Measurements from ENCODE around the gene COL24A1. TPM values are rescaled to one million over a fixed set of nuclear protein-coding genes. Genes with fewer than 3 reads are reported as not detected.
A peak's percentile ranks its signal among the peaks of the same experiment; 100 is the strongest.
"Not testable (repeated sequence)": the region's sequence is repeated elsewhere in the genome, so short reads cannot be mapped to it uniquely, and the experiment has no call there.

The COL24A1 gene
- total RNA-seq, 1 donor from 2014 or later = 6.1 TPM

DNA sequence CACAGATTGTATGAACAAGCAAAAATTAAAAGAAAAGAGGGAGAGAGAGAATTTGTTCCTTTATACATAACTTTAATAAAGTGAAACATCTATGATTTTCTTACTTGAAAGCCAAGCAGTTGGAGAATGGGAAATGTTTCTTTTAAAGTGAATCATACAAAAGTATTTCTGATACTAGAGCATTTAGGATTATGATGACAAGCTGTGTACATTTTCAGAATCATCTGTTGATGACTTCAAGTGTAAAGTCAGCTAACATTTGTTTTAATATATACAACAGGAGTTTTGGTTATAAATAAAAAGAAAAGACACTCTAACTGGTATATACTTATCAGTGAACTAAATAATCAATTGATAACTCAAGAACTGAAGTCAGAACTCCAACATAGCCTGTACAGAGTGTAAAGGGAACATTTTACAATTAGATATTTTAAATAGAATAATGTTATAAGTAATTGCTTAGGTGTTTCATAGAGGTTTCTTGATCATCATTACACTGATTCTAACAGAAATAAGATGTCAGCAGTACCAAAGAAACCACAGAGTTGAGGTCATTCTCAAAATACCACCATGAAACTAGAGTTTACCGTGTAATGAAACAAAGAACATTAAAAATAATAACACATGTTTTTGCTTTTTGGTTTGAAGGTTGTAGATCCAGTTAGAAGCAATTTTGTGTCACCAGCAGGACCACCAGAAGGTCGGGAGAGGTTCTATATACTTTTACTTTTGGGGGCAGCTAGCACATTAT is 103.4 kb downstream of the COL24A1 start:
- ATAC-seq = no peak
- intact Hi-C loops (cut with DNase I) = no loop called here
- DNase-seq (ENCODE audit: low spot score) = no peak

DNA sequence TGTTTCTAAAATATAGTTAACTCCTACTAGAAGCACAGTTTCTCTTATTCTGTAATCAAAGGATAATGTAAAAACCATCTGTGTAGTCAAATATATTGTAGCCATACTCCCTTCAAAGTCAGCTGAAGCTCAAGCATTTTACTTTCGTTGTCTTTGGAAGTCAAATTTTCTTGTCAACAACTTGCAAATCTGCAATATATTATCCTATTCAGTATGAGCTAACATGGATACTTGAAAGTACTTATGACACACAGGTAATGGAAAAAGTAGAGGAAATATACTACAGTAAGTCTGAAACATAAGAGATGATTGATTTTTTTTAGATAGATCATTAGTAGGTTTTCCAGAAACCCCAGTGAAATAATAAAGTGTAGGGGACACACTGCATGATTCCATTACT is 121.5 kb downstream of the COL24A1 start:
- intact Hi-C loops (cut with DNase I) = no loop called here
- ATAC-seq (no peak), DNase-seq (ENCODE audit: low spot score) (no peak)

DNA sequence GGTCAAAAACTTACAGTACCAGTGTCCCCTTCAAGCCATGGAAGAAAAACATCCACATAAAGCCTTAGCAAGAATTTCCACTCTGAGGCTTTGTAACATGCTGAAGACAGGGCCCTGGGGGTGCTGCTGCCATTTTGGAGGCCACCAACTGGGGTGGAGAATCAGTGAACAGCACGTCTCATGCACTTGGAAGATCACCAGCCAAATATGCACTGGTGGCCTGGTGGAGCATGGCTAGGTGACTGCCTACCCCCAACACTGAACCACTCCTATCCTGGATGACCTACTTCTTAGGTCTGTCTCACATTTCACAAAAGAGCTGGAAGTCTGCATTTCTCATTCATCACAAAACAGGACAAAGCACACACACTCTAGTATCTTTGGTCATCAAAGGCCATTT is 126.4 kb downstream of the COL24A1 start:
- no peak for ATAC-seq
- intact Hi-C loops (cut with DNase I) = loop anchor here (2.0 kb wide), 1 partner anchor 17 kb away; no protein-coding TSS in a partner anchor

DNA sequence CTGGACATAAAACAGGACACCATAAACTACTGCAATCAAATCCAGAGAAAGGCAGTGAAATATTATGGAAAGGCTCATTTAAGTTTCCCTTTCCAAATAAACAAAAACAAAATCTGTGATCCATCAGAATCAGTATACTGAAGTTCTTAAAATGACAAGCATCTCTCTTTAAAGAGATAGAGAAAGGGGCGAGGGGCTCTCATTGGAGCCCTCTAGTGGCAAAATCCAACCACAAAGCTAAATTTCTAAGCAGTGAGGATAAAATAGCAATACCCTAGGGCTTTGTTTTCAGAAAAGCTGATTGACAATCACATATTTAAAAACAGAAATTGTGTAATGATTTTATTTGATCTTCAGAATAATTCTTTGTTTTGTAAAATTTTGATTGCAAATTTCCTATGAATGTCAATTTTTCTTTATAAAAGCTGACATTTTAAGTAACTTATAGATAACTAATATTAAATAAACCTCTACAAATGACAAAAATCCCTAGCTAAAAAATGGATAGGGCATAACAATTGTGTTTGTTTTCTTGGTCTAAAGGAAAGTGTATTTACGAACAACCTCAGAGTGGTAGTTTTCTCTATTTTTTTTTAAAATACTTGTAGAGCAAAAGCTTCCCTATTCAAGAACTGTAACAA is 138.2 kb downstream of the COL24A1 start:
- ATAC-seq (peak; percentile 64), DNase-seq (ENCODE audit: low spot score) (no peak)
- intact Hi-C loops (cut with DNase I) = no loop called here

More for the DNA sequence above, 126.4 kb downstream of the COL24A1 start:
- DNase-seq (ENCODE audit: low spot score) = no peak

DNA sequence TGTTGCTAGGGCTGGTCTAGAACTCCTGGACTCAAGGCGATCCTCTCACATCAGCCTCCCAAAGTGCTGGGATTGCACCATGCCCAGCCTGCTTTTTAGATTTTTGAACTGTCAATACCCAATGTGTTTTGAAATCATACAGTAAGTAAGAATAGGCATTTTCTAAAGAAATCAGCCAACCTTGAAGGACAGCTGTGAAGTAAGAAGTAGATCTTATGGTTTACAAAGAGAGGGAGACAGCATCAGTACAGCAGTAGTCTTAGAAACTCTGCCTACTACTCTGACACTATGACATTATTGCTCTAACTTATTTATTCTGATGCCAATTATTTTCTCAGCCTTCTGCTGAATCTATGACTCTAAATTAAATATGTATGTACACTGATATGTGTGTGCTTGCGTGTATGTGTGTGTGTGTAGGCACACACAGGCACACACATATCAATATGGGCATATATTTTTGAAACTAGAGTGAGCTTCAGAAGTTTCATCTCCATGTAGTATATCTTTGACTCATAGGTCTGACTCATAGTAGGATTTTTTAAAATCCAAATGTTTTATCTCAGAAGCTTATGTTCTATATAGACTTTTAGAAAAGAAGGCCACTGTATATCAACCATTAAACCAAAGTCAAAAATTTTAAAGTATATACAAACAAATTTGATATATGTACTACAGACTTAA is 140.4 kb downstream of the COL24A1 start:
- ATAC-seq (no peak), DNase-seq (ENCODE audit: low spot score) (no peak)
- intact Hi-C loops (cut with DNase I) = no loop called here

DNA sequence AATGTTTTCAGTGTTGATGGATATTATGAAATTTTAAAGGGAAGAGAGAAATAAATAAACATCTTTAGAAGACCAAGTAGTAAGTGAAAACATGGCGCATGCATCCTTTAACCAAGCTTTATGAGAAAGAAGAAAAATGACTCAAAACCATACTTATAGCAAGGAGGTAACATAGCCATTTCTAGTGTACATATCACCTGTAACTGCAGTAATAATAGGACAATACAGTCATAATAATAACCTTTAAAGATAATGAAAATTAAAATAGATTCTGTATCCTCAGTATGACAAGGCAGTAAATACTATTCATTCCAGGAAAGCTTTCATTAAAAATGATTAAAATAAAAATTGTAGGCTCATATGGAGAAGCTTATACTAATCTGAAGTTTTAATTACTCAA is 141.2 kb downstream of the COL24A1 start:
- intact Hi-C loops (cut with DNase I) = no loop called here
- no peak for ATAC-seq
- no peak for DNase-seq (ENCODE audit: low spot score)

DNA sequence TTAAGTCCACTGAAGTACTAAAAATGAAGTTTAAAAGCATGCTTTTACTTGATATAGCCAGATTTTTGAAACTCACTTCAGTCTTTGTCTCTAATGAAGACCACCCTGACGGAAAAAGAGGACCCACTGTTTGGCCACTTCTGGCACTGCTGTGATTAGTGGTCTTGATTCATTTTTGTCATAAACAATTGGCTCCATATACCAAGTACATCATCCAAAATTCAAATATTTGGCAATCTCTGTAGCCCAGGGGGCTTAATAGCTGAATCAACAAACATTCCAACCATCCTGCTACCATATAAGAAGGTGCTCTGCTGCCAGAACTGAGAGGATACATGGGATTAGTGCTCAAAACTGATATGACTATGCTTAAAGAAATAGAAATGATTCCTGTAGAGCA is 156.0 kb downstream of the COL24A1 start:
- no peak for ATAC-seq
- intact Hi-C loops (cut with DNase I) = no loop called here
- DNase-seq (ENCODE audit: low spot score) = no peak

DNA sequence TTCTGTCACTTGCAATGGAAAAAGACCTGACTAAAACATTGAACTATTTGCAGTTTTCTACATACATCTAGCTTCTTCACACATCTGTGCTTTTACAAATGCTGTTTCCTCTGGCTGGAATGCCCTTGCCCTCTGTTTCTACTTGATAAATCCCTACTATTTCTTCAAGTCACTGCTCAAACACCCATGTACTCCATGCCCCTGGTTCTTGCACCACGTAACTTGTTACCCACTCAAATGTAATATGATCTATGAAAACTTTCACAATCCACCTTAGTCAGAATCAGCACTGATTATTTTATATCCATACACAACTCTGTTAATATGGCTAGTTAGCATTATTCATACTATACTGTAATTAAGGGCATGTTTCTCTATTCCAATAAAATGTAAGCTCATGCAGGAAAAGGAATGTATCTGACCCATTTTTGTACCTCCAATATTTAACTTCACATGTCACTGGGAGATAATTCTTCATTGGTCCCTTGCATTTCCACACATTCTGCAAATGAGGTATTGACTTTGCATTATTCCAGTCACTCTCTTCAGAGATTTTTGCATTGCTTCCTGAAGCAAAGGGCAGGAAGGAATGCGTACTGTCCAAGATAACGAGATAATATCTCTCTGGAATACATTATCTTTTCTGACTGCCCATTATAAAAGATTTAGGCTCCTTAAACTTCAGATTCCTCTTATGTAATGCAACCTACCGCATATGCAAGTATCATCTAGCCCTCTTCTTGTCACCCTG is 158.3 kb downstream of the COL24A1 start:
- no peak for DNase-seq (ENCODE audit: low spot score)
- intact Hi-C loops (cut with DNase I) = no loop called here

DNA sequence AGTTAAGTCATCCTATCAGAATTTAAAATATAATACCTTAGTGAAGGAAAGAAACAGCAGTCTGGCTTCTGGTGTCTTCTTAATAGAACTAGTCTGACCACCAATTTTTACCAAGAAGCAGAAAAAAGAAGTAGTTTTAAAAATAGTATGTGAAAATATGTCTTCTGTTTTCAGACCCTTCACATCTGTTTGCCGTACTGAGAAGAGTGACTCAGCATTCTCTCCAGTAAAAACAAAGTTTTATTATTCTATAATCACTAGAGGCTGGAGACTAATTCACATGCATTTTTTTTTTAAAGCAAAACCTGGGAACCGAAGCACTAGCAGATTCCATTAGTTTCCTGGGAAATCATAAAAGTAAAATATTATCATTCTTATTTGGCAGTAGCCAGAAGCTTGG is 163.8 kb downstream of the COL24A1 start:
- DNase-seq (ENCODE audit: low spot score) = no peak
- intact Hi-C loops (cut with DNase I) = no loop called here
- peak; percentile 79 for ATAC-seq

More for the DNA sequence above, 158.3 kb downstream of the COL24A1 start:
- no peak for ATAC-seq

DNA sequence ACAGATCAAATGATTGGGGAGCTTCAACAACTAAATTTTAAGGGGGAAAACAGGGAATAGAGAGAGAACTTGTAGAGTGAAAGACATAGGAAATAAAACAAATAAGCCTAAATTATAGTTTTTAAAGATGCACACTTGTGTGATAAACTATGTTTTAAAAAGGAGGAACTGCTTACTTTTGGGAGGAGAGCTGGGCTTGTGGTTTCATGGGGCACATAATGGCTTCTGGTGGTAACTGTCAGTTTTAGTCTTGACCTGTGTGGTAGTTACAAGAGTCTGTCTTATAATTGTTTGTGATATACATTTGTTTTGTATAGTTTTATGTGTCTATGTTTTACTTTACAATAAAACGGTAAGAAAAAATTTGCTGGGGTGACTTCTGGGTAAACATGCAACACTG is 165.3 kb downstream of the COL24A1 start:
- intact Hi-C loops (cut with DNase I) = no loop called here
- DNase-seq (ENCODE audit: low spot score) = no peak
- ATAC-seq = no peak

DNA sequence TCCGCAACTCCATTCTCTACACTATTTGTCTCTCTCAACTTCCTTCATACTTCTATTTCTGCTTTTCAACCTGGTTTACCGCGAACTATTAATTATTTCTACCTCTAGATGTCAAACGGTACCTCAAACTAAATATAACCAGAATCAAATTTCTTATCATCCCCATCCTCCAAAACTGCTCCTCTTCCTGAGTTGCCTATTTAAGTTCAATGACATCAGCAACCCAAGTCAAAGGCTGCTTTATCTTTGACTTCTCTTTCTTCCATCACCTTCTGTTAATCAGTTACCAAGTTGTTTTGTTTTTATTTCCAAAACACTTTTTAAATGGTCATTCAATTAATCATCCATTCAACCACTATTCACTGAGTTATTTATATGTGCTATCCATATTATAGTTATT is 171.9 kb downstream of the COL24A1 start:
- DNase-seq (ENCODE audit: low spot score) (no peak), ATAC-seq (no peak)
- intact Hi-C loops (cut with DNase I) = no loop called here

DNA sequence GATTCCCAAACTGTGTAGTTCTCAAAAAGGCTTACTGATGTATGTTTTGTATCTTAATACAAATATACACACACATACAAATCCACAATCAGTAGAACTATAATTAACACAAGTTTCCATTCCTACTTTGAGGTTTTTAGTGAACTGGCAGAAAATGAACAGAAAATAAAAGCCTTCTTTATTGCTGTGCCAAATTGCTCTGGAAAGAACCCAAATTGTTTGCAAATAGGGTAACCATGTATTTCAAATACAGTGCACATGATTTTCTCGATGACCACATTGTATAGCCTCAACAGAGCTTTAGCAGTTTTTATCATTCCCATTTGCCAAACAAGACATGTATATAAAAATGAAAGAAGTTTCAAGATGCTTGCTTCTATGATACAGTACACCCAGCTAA is 173.3 kb downstream of the COL24A1 start:
- ATAC-seq = peak; percentile 20
- intact Hi-C loops (cut with DNase I) = no loop called here
- DNase-seq (ENCODE audit: low spot score) = no peak

DNA sequence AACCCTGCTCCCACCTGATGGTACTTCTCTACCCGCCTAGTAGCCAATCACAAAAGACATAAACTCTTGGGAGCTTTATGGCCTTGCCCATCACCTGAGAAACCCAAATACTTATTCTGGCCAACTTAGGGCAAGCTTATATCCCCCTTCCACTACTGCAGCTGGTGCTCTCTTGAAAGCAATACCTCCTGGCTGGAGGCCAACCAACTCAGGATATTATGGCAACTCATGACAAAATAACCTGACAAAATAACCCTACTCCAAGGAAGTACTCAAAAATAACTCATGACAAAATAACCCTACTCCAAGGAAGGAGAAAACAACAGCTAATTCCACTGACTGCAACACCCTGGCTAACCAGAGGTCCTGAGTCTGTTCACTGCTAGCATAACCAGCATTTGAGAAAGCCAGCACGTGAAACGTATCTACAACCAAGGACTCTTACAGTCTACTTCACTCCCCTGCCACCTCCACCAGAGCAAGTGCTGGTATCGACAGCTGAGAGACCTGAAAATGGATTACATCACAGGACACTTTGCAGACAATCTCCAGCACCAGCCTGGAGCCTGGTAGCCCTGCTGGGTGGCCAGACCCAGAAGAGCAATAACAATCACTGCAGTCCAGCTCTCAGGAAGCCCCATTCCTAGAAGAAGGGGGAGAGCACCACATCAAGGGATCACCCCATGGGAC is 179.9 kb downstream of the COL24A1 start:
- ATAC-seq = peak; percentile 13
- intact Hi-C loops (cut with DNase I) = no loop called here
- DNase-seq (ENCODE audit: low spot score) = no peak

DNA sequence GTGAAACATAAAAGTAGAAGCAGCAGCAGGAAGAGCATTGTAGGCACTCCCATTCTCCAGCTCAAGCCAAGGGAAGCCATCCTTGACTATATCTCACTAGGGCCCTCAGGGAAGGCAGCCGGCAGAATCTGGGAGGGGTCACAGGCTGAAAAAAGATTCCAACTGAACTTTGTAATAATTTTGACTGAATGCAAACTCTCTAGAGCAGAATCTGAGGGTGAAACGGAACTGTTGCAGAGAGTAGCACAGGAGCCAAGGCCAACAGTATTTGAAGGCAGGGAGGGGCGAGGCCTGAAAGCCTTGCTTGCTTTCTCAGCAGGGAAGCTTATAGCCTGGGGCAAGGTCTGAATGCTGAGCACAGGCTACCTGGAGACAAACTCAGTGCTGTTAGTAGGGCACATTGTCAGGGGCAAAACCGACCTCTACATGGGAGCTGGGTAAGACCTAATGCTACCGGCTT is 180.6 kb downstream of the COL24A1 start:
- peak; percentile 65 for ATAC-seq
- intact Hi-C loops (cut with DNase I) = no loop called here
- no peak for DNase-seq (ENCODE audit: low spot score)

DNA sequence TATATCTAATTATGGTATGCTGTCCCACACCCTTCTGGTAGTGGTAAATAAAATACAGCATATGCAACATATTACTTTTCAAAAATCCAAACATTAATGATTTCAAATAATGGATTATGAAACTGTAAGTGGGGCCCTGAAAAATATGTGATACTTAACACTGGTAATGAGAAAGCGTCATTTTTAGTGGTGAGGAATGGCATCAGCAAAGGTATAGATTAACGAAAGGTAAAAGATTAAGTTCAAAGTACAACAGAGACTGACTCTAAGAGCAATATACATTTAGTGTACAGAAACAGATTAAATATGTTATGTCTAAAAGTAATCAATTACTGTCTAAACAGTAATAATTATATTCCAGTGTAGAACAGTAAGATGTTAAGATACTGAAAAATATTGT is 194.1 kb downstream of the COL24A1 start:
- ATAC-seq (no peak), DNase-seq (ENCODE audit: low spot score) (no peak)
- intact Hi-C loops (cut with DNase I) = no loop called here

DNA sequence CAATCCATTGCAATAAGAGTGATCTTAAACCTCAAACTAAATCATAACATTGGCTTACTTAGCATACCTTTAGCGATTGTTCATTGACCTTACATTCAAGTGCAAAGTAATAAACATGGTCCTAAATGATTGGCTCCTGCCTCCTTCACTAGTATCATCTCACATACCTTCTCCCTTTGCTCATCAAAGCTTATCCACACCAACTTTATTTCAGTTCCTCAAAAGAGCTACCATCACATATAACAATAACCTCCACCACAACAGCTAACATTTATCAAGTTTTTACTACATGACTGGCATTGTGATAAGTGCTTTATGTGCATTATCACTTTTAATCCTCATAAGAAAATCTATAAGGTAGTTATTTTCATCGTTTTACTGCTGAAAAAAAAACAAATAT is 198.8 kb downstream of the COL24A1 start:
- intact Hi-C loops (cut with DNase I) = no loop called here
- DNase-seq (ENCODE audit: low spot score) (no peak), ATAC-seq (no peak)

DNA sequence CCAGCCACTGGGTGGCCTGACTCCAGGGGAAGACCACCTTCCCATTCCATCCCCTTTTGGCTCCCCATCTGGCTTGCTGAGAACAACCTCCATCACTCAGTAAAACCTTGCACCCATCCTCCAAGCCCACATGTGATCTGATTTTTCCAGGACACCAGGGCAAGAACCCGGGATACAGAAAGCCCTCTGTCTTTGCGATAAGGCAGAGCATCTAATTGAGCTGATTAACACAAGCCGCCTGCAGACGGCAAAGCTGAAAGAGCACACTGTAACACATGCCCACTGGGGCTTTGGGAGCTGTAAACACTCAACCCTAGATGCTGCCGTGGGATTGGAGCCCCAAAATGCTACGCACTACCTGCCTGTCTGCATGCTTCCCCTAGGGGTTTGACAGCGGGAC is 201.4 kb downstream of the COL24A1 start:
- DNase-seq (ENCODE audit: low spot score); intact Hi-C loops (cut with DNase I); ATAC-seq: not testable (repeated sequence)

DNA sequence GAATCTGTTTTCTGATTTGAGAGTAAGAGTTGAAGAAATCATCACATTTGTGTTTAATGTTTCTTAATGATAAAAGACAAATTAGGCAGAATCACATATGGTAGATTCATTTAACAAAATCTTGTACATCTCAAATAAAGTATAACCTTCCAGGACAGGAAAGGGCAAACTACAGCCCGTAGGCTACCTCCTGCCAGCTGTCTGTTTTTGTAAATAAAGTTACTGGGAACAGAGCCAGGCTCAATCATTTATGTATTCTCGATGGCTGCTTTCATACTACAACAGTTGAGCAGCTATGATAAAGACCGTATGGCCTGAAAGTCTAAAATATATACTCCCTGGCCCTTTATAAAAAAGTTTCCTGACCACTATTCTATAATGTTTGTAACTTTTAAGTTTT is 204.1 kb downstream of the COL24A1 start:
- intact Hi-C loops (cut with DNase I) = no loop called here
- no peak for ATAC-seq
- DNase-seq (ENCODE audit: low spot score) = no peak

DNA sequence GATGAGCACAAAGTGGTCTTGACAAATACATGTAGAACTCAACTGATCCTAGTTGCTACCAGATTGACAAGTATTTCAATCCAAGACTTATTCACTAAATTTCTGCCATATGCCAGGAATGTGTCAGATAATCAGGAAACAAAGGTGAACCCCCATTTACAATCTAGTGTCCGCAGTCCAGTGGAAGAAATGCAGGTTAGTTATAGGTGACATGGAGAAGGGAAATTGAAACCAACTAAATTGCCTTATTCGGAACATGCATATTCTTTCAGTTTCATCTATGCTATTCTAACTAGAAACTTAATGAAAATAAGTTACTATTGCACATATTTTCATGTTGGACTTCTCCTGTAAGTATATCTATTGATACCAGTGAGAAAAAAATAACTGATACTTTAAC is 209.4 kb downstream of the COL24A1 start:
- ATAC-seq = no peak
- no peak for DNase-seq (ENCODE audit: low spot score)
- intact Hi-C loops (cut with DNase I) = no loop called here
